Embryonic facial prominence (tissue), 1 donor: ENCODE measurements around the gene SEC62.

Experiments used
- DNase-seq: peaks from one replicate; pipeline ENCODE4 v3.0.0-alpha.2; 2016; ENCODE audit errors: extremely low spot score

Gene SEC62

DNA sequence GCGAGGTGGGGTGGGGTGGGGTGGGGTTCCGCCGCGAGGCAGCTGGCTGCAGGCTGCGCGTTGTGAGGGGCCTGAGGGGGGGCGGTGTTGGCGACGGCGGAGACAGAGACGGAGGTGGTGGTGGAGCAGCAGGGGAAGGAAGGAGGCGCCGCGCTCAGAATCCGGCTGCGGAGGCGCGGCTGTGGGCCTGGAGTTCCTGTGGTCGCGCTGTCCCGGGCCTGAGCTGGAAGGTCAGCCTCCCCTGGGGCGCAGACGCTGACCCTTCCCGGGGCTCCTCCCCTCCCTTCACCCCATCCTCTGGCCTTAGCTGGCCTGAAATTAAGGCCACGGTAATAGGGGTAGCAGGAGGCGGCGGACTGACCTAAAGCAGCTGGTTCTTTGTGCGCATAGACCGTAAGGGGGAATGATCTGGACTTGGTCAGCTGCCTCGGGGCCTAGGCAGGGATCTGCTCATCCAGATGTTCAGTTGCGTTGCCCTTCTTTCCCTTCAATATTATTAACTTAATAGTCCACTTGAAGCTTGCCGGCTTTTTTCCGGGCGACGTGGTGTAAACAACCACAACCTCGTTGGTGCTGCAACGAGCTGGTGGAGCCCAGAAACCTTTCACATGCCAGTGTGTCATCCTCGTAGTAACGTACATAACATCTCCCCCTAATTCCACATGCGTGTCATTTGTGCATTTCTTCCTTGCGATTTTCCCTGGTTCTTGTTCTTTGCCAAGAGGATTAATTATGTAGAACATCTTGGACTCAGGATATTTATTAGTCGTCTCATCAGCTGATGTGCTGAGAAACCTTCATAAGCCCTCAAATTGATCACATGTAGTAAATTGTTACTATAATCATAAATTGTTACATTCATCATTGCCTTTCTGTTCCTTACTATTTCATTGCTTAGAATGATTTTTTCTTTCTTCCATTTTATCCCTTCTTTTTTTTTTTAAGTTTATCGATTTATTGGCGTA lies 626 bp downstream of the SEC62 start:
- DNase-seq = no peak

DNA sequence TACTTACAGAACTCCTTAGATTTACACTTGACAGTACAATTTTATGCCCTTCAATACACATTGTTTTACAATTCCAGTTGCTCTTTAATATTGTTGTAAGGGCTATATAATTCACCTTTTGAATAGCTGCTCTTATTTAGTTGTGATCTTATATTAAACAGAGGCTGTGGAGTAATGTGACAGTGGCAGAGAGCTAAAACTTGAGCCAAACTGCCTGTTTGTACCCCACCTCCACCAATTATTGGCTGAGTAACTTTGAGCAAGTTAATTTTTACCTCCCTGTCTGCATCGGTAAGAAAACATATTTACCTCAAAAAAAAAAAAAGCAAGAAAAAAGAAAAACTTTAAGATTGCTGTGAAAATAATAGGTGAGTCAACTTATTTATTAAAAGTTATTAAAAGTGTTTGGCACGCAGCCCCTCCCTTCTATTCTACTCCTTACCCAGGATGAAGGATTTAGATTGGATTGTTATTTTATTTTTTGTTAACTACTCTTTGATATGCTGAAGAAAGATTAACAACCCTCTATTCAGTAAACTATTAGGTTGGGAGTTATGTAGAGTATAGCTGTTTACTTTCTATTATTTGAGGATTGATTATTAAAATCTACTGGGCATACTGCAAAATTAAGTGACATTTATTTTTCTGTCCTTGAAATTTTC lies 1.7 kb downstream of the SEC62 start:
- no peak for DNase-seq

DNA sequence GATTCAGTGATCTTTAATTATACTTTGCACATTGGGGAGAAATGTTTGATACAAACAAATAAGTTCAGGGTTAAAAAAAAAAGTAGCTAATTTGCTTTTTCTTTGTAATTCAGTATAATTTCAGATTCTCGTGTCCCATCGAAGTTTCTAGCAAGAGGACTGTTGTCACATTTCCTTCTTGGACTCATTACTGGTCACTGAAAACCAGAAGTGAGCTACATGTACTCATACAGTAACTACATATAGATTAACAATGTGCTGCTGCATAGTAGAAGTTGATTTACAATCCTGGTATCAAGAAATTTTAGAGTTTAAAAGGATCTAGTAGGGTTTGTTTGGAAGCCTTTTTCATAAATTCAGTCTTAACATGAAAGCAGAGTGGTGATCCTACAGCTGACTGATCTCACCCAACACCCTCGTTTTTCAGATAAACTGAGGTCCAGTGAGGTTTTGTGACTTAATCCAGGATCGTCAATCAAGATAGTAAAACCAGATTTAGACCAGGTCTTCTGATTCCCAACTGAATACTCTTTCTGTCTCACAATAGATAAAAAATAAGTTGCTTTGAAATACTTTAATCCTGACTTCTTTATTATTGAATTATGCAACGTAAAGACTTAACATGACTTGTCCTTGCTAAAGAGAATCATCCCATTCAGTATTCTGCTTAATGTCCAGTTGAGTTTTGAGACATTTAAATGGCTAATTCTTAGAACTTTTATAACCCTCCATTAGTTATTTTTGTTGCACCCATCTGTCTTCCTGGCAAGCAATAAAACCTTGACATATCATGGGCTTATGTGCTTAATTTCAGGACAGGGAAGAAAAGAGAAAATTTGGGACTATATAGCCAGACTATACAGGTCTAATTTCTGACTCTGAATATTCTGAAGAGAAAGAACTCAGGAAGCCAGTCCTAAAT lies 2.8 kb downstream of the SEC62 start:
- no peak for DNase-seq

DNA sequence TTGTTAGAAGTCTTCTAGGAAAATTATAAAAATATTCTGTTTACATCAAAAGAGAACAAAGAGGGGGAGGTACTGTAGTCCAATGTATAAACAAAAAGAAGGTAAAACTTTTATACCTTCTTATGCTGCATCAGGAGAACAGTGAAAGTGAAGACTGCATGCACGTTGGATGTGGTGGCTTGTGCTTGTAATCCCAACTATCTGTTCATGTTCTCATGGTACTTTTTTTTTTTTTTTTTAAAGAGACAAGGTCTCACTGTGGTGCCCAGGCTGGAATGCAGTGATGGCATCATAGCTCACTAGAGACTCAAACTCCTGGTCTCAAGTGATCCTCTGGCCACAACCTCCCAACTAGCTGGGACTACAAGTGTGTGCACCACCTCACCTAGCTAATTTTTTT lies 4.2 kb downstream of the SEC62 start:
- no peak for DNase-seq

DNA sequence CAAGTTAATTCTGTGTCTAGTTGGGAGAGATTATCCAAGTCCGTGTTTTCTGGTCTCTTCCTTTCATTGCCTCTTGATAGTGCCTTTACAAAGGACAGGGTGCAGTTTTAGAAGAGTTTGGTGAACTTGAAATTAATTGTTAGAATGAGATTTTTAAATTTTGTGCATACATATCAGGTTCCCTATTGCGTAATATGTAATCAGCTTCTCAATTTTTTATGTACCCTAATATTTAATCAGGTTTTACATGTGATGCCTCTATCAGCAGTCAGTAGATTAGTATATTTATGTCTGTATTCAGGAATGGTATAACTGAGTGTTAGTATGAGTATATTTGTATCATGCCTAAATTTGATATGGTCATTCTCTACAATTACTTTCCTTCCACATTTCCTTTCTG lies 4.9 kb downstream of the SEC62 start:
- DNase-seq = no peak

DNA sequence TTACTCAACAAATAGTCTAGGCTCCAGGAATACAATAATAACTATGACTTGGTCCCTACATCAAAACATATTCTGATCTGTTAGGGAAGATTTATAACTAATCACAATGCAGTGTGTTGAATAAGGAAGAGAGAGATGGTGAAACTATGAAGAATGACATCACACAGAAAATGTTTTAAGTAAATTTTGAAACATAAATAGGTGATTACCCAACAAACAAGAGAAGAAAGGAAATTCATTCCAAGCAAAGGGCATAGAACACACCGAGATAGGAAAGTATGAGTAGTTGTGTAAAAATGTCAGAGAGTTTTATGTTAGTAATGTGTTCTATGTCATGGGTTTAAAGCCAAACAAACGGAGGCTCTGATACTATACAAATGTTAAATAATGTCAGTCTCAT lies 13.4 kb downstream of the SEC62 start:
- DNase-seq = no peak

DNA sequence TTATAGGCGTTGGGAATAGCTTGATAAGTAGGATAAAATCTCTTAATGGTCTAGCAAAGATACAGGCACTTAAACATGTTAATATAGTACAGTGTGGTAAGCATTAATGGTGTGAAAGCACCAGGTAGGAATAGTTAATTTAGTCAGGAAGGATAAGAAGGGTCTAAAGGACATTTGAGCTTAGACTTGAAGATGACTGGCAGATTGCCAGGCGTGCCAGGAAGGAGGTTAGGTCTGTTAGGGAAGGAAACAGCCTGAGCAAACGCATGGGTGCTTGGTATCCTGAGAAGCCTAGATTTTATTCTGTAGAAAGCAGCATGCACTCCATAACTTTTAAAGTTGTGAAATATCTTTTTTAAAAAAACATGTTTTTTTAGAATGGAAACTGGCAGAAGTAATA lies 17.7 kb downstream of the SEC62 start:
- DNase-seq = no peak

DNA sequence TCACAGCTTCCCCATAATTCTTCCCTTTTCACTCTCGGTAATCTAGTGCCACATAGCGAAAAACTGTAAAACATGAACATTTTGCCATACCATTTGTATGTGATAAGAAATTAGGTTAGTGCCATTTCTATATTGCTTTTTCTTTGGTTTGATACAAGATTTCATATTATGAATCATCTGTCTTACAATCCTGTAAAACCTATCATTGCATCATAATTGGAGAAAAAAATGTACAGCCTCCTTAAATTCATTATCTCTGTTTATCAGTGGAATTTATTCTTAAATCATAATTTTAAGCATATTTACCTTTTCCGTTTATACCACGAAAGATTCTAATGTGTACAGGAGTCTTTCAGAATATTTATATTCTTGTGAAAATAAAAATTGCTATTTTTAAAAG lies 23.8 kb downstream of the SEC62 start:
- DNase-seq = no peak

DNA sequence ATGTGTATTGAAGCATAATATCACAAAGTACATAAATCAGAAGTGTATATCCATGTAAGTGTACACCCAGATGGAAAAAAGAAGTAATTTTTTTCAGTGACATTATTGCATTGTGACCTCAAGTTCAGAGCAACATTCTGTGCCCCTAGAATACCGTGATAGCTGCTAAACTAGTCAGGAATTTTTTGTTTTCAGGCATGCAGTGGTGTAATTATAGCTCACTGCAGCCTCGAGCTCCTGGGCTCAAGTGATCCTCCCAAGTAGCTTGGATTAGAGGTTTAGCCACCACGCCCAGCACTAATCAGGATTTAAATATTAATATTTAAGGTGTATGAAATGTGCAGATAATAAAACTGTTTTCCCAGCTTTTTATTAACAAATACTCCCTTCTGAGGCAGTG lies 25.5 kb downstream of the SEC62 start:
- DNase-seq = no peak

DNA sequence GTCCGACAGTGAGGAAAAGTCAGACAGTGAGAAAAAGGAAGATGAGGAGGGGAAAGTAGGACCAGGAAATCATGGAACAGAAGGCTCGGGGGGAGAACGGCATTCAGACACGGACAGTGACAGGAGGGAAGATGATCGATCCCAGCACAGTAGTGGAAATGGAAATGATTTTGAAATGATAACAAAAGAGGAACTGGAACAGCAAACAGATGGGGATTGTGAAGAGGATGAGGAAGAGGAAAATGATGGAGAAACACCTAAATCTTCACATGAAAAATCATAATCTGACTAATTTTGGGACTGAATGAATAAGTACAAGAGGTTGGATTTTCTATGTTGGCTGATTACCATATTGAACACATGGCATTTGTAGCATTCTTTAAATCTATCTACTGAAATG lies 26.2 kb downstream of the SEC62 start:
- no peak for DNase-seq

DNA sequence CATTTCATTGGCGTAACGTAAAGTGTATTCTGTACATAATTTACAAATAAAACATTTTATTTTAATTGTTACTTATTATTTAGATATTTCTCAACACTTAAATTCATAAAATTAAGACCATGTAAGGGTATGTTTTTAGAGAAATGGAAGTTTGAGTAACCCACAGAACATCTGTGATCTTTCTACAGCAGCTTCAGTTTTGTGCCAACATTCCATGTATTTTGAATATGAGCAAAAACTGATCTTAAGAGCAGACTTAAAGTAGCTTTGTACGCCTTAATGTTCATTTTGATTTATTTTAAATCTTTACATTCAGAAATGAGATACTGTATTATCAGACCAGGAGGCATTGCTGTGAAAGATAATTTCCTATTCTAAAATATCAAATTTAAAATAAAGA lies 27.2 kb downstream of the SEC62 start:
- DNase-seq = no peak

DNA sequence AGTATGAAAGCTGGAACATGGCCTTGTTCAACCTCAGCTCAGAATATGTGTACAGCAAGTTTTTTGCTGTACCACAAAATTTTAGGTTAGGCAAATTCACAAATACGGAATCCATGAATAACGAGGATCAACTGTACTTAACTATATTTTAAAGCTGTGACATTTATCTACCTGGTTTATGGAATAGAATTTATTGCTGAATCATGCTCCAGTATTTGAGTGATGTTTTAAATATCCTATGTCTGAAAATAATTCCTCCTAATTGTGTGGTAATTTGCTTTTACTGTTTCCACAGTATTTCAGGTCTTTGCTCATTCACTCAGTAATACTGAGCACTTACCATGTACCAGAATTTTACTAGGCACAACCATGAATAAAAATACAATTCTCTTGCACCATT lies 29.5 kb downstream of the SEC62 start:
- no peak for DNase-seq

DNA sequence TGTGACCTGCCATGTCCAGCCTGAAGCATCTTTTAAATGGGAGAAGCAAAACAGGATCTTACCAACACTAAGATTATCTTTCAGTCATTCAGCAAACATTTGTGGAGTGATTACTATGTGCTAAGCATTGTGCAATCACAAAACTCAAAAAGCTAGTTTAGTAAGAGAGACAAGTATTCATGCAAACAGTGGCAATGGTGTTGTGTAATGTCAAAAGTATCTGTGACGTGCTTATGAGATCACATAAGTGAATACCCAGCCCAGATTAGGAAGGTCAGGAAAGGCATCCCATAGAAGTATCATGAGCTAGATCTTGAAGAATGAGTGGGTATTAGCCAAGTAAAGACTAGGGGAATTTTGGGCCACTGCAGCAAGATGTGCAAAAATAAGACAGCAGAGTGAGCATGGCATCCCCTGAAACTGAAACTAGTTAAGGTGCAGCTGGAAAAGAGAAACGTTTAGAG lies 32.1 kb downstream of the SEC62 start:
- no peak for DNase-seq

DNA sequence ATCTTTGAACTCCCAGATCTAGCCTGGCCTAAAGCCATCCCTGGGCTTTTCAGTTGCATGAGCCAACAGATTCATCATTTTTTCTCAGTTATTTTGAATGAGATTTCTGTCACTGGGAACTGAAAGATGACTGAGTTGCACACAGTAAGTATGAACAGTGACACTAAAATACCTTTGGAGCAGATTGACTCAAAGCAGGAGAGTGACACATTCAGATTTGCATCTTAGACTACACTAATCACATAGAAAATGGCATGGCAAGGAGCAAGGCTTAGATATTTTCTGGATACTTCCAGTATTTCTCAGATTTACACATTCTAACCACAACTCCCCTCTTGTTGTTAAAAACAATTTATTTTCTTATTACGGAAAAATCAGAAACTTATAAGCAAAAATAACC lies 32.8 kb downstream of the SEC62 start:
- DNase-seq = no peak

DNA sequence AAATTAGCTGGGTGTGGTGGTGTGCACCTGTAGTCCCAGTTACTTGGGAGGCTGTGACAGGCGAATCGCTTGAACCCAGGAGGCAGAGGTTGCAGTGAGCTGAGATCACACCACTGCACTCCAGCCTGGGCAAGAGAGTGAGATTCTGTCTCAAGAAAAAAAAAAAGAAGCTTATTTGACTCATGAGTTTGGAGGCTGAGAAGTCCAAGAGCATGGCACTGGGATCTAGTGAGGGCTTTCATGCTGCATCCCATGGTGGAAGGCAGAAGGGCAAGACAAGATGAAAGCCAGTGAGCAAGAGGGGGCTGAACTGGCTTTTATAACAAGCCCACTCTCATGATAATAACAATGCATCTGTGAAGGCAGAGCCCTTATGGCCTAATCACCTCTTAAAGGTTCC lies 33.4 kb downstream of the SEC62 start:
- DNase-seq = no peak

DNA sequence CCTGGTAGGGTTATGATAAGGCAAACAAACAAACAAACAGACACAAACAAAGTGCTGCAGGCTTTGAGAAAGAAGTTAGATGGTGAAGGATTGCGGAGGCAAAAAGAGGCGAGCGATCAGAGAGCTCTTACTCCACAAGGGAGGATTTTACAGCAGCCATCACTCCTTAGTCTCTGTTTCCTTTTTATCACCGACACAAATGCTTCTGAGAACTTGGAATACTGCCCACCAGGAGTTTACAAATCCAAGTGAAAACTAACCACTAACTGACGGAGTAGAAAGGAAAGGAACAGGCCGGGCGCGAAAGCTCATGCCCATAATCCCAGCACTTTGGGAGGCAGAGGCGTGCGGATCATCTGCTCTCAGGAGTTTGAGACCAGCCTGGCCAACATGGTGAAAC lies 35.6 kb downstream of the SEC62 start:
- no peak for DNase-seq

DNA sequence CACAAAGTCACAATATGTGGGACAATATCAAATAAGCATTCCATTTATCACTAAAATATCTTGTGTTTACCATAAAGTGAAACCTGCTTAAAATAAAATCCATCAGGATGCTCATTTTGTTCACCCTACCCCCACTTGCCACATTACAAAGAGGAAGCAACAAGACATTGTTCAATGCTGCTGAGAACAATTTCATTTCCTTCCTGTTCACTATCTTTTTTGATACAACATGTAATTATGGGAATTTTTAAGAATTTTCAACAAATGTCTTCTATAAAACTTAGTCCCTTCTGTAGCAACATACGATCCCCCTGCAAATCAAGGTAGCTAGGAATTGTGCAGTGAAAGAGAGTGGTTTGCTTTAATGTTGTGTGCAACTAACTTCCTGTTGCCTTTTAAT lies 36.3 kb downstream of the SEC62 start:
- no peak for DNase-seq

DNA sequence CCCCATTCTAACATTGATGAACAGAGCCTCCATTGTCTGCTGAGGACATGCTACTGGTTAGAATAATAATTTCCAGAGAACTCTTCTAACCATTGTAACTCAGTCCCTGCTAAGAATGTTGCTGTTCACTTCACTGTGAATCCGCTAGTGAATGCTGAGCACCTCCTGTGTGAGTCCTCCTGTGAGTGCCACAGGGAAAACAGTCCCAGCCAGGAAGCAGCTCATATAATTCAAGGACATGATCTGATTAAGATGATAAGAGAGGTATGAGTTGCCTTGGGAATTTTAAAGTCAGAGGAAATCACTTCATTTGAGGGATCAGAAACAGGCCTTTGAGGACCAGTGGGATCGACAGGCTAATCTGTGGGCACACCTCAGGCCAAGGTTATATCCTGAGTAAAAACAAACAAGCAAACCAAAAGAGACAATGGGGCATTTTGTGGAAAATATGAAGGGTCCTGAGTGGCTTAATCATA lies 37.3 kb downstream of the SEC62 start:
- DNase-seq = no peak

DNA sequence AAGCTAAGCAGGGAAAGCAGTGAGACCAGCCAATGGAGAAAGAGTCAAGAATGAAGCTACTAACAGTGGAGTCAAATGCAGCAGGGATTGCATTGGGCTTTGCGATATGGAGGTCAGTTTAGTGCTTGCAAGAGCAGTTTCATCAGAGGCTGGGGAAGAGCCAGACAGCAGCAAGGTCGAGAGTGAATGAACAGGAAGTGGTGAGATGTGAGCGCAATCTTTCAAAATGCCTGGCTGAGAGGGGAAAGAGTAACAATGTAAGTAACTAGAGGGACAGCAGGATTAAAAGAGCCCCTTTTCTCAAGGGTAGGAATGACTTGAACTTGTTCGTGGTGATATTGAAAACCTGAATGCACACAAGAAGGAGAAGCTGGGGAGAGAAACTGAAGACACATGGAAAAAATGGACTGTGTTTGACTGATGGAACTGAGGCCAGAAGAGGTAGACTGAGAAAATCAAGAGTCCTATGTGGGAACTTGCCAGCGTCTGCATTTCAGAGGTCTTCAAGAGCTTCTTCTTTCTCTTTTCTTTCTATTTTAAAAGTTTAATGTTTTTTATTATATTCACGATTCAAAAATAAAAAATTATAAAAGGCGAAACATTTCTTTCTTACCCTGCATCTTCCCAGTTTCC lies 40.5 kb downstream of the SEC62 start:
- DNase-seq = no peak

DNA sequence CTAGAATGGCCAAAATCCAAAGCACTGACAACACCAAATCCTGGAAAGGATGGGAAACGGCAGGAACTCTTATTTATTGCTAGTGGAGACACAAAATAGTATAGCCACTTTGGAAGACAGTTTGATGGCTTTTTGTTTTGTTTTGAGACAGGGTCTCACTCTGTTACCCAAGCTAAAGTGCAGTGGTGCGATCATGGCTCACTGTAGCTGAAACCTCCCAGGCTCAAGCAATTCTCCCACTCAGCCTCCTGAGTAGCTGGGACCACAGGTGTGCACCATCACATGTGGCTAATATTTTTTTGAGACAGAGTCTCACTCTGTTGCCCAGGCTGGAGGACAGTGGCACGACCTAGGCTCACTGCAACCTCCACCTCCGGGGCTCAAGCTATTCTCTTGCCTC lies 43.9 kb downstream of the SEC62 start:
- DNase-seq = no peak

DNA sequence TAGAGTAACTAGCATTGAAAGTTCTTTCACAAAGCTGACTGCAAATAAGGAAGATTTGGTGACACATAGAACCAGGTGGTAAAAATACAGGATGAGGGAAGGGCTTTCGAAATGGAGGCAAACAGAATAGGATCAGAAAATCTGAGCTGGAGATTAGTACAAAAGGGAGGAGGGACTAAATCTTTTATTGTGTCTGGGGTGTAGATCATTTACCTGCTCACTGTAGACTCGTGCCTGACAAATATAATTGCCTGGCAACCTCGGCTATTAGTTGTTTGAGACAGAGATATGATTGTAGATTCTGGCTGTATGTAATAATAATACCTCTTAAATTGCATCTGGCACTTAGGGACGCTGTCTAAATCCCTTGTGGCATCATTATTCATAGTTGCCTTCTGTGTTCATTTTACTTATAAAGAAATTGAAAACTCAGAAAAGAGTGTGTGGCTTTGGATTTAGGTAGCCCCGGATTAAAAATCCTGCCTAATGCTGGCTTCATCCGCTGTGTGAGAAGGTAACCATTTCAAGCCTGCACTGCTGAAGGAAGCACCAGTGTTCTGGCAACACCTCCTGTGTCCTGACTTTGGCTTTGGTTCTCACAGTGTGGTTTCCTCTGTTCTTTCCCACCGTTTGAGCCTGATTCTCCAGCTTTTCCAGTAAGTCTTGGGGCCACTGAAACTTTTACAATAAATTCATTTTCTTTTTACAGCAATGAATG lies 46.2 kb downstream of the SEC62 start:
- DNase-seq = no peak
